ENCODE results near the gene NHLRC3. TPM values are rescaled to one million over a fixed set of nuclear protein-coding genes. Genes with fewer than 3 reads are reported as not detected.

Gene NHLRC3
- total RNA-seq, 3 donors from 2014 or later, result 20.9 to 37.0 (median 33.5) TPM

DNA sequence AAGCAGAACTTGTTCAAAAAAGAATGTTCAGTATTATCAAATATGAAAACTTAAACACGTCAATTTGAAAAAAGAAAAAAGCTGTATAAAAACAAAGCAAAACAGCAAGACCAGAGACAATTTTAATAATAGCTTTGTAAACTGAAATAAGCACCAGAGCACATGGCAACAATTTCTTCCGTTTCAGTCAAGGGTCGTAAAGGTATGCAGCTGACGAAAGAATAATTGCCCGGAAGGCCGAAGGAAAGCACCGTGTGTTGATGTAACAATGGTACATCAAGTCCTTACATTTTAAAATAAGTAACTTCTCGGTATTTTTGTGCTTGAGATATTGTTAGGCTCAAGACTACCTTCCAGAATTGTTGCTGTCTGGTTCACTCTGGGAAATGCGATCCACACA, 2.0 kb upstream of the NHLRC3 start:
- intact Hi-C loops (cut with DNase I, micrococcal nuclease), result no loop called here
- ATAC-seq (no peak), DNase-seq (peak in 1 of 3 donors; percentile 33)

DNA sequence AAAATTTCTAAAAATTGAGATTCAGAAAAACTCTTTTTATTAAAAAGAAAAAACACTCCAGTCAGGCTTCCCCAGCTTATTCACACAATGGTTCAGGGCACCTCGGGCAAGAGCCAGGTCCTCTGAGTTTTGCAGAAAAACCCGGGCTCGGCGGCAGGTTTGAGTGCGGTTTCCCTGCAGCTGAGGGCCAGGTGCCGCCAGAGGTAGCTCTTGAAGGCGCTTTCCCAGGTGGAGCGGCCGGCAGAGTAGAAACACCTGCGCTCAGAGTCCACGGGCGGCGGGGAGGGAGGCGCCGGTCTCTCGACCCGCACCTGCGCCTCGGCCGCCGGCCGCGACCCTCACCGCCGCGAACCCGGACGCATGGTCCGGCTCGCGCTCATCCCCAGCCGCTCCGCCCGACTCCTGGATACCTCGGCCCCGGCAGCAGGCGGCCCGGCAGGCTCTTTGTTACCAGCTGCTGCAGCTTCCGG, 811 bp upstream of the NHLRC3 start:
- Histone ChIP-seq H3K4me3 (peak overlapping the region; percentile 81), H3K36me3 (ENCODE audit: low read depth) (no peaks in the 10 kb centered on the region), H3K9me3 (no peaks in the 10 kb centered on the region), H3K4me1 (ENCODE audit: low read depth) (peaks cover 21% of the 10 kb centered on the region)
- ATAC-seq (peak; percentile 70), DNase-seq (no peak)
- TF ChIP-seq, protein P1, sequence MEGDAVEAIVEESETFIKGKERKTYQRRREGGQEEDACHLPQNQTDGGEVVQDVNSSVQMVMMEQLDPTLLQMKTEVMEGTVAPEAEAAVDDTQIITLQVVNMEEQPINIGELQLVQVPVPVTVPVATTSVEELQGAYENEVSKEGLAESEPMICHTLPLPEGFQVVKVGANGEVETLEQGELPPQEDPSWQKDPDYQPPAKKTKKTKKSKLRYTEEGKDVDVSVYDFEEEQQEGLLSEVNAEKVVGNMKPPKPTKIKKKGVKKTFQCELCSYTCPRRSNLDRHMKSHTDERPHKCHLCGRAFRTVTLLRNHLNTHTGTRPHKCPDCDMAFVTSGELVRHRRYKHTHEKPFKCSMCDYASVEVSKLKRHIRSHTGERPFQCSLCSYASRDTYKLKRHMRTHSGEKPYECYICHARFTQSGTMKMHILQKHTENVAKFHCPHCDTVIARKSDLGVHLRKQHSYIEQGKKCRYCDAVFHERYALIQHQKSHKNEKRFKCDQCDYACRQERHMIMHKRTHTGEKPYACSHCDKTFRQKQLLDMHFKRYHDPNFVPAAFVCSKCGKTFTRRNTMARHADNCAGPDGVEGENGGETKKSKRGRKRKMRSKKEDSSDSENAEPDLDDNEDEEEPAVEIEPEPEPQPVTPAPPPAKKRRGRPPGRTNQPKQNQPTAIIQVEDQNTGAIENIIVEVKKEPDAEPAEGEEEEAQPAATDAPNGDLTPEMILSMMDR (IDR thresholded peaks at IDR 0.05), result no peak
- intact Hi-C loops (cut with DNase I, micrococcal nuclease), result no loop called here

More for the DNA sequence above, 2.0 kb upstream of the NHLRC3 start:
- H3K36me3 ChIP-seq (ENCODE audit: low read depth), result no peaks in the 10 kb centered on the region
- no peak overlapping the region for H3K4me3 ChIP-seq
- peaks cover 21% of the 10 kb centered on the region for H3K4me1 ChIP-seq (ENCODE audit: low read depth)
- TF ChIP-seq, protein P1 (IDR thresholded peaks at IDR 0.05), result no peak
- H3K9me3 ChIP-seq, result no peaks in the 10 kb centered on the region

DNA sequence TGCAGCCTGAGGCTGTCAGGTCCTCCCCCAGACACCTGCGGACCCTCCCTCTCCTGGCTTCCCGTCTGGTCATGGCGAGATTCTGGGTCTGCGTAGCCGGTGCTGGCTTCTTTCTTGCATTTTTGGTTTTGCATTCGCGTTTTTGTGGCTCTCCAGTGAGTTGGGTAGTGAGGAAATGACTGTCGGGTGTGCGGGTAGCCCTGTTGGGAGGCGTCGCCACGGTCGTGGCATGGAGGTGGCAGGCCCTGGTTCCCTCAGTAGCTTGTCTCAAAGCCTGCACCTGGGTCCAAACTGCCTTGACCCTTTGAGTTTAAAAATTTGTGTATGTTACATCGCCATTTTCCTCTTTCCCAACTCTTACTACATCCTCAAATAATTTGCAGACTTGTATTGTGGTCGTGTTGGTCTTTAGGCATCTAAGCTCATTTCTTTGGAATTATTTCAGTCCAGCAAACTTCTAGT, 344 bp downstream of the NHLRC3 start:
- DNase-seq, result peak in 2 of 3 donors; percentile 44 to 68
- intact Hi-C loops (cut with DNase I, micrococcal nuclease), result no loop called here
- Histone ChIP-seq H3K36me3 (ENCODE audit: low read depth) (no peaks in the 10 kb centered on the region), H3K9me3 (no peaks in the 10 kb centered on the region), H3K4me1 (ENCODE audit: low read depth) (peaks cover 21% of the 10 kb centered on the region), H3K4me3 (peak overlapping the region; percentile 81)
- TF ChIP-seq, protein P1 (IDR thresholded peaks at IDR 0.05), result no peak
- ATAC-seq, result peak; percentile 37

DNA sequence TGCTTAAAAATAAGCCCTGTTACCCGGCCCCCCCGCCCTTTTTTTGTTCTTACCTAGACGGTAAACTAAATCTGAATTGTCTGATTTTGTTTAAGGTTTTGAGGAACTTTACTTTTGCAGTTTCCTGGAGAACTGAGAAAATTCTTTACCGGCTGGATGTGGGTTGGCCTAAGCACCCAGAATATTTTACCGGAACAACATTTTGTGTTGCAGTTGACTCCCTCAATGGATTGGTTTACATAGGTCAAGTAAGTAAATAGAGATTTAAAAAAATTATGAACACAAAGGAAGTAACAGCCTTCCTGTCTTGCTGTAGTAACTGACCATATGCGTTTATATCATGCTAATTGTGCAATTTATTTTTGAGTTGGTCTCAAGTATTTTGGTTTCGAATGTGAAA, 785 bp downstream of the NHLRC3 start:
- TF ChIP-seq, protein P1 (IDR thresholded peaks at IDR 0.05), result no peak
- H3K9me3 ChIP-seq, result no peaks in the 10 kb centered on the region
- ATAC-seq (no peak), DNase-seq (no peak)
- intact Hi-C loops (cut with DNase I, micrococcal nuclease), result no loop called here
- no peaks in the 10 kb centered on the region for H3K36me3 ChIP-seq (ENCODE audit: low read depth)
- no peak overlapping the region for H3K4me3 ChIP-seq
- H3K4me1 ChIP-seq (ENCODE audit: low read depth), result peaks cover 21% of the 10 kb centered on the region

DNA sequence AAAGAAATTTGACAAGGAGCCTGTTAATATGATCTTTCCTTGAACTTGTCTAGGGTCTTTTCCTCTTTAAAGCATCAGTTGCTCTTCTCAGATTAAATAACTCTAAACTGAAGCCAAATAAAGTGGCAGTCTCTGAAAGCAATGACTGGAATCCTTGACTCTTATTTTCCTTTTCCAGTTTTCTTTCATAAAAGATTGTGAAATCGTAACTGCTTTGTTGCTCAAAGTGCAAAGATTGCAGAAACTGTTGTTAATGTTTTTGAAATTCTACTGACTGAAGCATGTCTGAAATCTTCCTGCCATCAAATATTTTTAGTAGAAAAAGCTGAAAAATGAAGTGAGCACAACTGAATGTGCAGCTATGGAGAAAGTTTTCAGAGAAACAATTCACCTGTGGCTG, 1.9 kb downstream of the NHLRC3 start:
- no peaks in the 10 kb centered on the region for H3K9me3 ChIP-seq

More for the DNA sequence above, 1.9 kb downstream of the NHLRC3 start:
- peaks cover 15% of the 10 kb centered on the region for H3K4me1 ChIP-seq (ENCODE audit: low read depth)
- no peak for DNase-seq
- H3K4me3 ChIP-seq, result no peak overlapping the region
- TF ChIP-seq, protein P1 (IDR thresholded peaks at IDR 0.05), result no peak
- ATAC-seq, result no peak
- intact Hi-C loops (cut with DNase I, micrococcal nuclease), result no loop called here
- no peaks in the 10 kb centered on the region for H3K36me3 ChIP-seq (ENCODE audit: low read depth)

All from mucosa of descending colon (tissue), 3 donors.